ENCODE data around the gene SHROOM2.

Gene SHROOM2

DNA sequence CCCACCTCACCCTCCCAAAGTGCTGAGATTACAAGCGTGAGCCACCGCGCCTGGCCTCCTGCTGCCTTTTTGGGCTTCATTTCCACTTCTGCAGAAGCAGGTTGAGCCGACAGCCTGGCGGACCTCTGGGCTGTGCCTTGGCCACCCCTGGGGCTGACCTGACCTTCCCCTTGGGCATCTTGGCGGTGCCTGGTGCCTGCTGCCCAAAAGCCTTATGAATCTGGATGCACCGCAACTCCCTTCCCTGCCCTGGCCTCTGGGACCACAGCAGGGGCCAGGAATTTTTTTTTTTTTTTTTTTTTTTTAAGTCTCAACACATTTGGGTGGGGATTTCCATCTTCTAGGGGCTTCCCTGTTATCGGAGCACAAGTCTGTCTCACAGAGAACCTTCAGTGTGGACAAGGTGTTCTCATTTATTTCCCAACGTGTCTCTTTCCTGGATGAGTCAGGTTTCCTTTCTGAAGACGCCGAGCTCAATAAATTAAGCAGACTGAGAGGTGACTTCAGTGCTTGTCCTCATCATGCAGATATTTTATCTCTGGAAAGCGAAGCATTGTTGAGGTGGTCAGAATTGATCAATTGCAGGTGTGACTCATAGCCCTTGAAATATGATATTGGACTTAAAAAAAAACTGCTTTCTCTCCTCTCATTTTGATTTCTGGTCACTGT lies 79.7 kb downstream of the SHROOM2 start:
- DNase-seq (ENCODE audit: low read depth), result no peak

DNA sequence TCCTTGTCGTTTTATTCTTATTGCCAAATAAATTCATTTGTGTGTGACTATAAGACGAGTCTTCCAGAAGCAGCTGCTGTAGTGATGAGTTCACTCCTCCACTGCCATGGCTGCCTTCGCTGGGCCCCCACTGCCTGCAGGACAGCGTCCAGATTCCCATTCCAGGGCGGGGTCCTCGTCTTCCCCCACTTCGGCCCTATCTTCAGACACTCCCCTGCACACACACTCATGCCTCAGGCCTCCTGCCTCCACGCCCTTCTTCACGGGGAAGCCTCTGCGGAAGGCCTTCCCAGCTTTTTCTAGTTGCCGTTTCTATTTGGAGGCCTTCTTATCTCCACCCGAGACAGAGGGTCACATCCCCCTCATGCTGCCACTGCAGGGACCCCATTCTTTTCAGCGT lies 80.4 kb downstream of the SHROOM2 start:
- no peak for DNase-seq (ENCODE audit: low read depth)

- DNase-seq (ENCODE audit: low read depth), result no peak
Observed at GRCh38 chrX:9867226-9867625, 81.0 kb downstream of the SHROOM2 start.

DNA sequence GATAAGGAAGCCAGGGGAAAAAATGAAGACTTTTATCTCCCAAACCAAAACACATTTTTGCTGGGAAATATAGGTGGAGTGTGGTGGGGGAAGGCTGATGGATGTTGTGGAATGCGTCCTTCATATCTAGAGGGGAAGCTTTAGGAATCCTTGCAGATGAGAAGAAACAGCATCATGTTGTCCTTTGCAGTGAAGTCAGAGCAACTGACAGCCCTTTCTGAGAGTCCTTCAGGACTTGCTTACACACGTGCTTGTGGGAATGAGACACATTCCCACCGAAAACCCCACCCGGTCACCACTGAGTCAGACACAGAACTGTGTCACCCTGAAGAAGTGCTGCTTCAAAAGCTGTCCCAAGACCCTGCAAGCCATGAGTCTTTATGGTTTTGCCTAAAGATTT lies 81.5 kb downstream of the SHROOM2 start:
- no peak for DNase-seq (ENCODE audit: low read depth)

- DNase-seq (ENCODE audit: low read depth), result no peak
Observed at GRCh38 chrX:9871701-9872268, 85.6 kb downstream of the SHROOM2 start.

GRCh38 chrX:9873360-9873759 lies 87.1 kb downstream of the SHROOM2 start:
- no peak for DNase-seq (ENCODE audit: low read depth)

- peak; percentile 4 for DNase-seq (ENCODE audit: low read depth)
Observed at GRCh38 chrX:9873952-9874351, 87.7 kb downstream of the SHROOM2 start.

DNA sequence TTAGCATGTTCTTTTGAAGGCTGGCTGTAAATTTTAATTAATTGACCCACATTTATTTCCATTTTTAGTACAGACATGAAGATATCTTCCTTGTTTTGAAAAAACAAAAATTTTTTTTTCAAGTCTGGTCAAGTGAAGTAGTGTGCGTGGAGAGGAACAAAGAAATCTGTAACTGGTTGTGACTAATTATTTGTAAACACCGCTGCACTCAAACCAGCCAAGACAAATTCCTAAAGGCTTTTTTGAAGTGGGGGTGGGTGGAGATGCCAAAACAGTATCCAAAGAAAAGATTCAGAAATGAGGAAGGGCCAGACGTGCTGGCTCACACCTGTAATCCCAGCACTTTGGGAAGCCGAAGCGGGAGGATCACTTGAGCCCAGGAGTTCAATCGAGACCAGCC lies 88.3 kb downstream of the SHROOM2 start:
- DNase-seq (ENCODE audit: low read depth), result no peak

DNA sequence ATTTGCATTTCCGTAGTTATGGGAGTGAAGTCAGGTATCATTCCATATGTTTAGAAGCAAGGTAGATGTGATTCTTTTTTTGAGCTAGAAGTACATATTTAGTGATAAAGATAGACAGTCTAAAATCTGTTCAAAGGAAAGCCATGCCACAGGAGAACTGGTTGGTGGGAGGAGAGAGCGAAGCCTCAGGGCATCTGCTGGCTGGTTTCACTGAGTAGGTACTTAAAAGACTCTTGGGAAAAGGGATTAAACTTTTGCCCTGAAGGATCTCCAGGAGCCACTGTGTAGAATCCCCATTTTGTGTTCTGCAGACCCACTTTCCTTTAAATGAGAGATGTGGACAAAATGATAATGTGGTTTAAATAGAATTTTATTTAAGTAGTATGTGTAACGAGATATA lies 89.6 kb downstream of the SHROOM2 start:
- DNase-seq (ENCODE audit: low read depth), result no peak

DNA sequence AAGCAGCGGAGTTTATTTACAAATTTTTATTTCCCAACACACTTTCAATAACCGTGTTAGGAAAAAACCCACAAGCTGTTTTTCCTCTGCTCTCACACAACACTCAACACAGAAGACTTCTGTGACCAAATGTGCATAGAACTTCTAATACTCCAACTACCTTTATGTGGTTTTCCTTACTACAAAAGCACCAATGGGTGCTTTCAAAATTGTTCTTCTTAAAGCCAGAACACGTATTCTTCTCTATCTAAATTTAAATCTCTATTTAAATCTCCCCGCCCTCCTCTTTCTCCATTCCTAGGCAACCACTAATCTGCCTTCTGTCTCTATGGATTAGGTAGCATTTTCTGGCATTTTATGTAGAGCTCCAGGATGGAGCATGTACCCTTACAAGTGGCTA lies 90.0 kb downstream of the SHROOM2 start:
- no peak for DNase-seq (ENCODE audit: low read depth)

- DNase-seq (ENCODE audit: low read depth), result no peak
Observed at GRCh38 chrX:9878146-9878820, 92.1 kb downstream of the SHROOM2 start.

- DNase-seq (ENCODE audit: low read depth), result no peak
Observed at GRCh38 chrX:9880237-9880636, 94.0 kb downstream of the SHROOM2 start.

- no peak for DNase-seq (ENCODE audit: low read depth)
Observed at GRCh38 chrX:9880870-9881269, 94.6 kb downstream of the SHROOM2 start.

- no peak for DNase-seq (ENCODE audit: low read depth)
Observed at GRCh38 chrX:9882669-9883446, 96.6 kb downstream of the SHROOM2 start.

- no peak for DNase-seq (ENCODE audit: low read depth)
Observed at GRCh38 chrX:9884031-9884779, 98.0 kb downstream of the SHROOM2 start.

- peak; percentile 27 for DNase-seq (ENCODE audit: low read depth)
Observed at GRCh38 chrX:9885150-9885549, 98.9 kb downstream of the SHROOM2 start.

DNA sequence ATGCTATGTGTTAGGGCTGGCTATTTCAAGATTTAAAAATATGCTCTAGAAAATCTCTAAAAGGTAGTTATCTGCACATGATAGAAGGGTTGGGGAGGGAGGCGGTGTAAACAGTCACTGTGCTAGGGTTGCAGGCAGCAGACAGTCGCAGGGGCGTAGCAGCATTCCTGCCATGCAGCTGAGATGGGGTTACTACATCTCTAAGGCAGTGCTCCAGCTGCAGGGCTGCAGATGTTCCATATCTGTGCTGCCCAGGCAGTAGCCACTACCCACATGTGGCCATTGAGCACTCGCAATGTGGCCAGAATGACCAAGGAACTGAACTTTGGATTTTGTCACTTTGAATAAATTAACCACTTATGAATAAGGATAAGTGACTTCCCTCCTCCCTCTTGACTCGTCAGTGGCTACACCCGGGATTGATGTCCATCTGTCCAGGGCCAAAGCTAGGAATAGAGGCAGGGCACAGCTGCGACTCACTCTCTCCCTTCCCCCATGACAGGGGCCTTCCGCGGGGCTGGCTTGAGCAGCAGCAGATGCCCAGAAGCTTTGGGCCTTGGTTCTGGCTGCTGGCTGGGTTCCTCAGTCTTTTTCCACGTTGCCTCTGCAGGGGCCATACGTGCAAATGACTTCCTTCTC lies 101.5 kb downstream of the SHROOM2 start:
- DNase-seq (ENCODE audit: low read depth), result no peak

- DNase-seq (ENCODE audit: low read depth), result no peak
Observed at GRCh38 chrX:9888953-9889470, 102.8 kb downstream of the SHROOM2 start.

DNA sequence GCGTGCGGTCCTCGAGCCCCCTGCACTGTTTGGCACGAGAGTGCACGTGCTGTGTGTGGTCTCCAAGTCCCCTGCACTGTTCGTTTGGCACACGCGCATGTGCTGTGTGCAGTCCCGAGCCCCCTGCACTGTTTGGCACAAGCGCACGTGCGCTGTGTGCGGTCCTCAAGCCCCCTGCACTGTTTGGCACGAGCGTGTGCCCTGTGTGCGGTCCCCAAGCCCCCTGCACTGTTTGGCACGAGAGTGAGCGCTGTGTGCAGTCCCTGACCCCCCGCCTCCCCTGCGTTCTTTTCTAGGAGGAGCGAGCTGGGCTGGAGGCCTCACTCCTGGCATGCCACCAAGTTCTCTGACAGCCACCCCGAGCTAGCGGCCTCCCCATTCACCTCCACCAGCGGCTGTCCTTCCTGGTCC lies 104.5 kb downstream of the SHROOM2 start:
- DNase-seq (ENCODE audit: low read depth), result no peak

DNA sequence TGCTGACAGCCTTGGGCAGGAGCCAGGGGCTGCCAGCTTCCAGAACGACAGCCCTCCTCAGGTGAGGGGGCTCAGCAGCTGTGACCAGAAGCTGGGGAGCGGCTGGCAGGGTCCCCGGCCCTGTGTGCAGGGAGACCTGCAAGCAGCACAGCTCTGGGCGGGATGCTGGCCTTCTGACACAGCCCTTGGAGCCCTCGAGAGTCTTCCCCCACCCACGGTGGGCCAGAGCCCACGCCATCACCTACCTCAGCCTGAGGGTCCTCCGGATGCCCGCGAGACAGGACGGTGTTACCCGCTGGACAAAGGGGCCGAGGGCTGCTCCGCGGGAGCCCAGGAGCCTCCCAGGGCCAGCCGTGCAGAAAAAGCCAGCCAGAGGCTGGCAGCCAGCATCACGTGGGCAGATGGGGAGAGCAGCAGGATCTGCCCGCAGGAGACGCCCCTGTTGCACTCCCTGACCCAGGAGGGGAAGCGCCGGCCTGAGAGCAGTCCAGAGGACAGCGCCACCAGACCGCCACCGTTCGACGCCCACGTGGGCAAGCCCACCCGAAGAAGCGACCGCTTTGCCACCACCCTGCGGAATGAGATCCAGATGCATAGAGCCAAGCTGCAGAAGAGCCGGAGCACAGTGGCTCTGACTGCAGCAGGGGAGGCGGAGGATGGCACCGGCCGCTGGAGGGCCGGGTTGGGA lies 109.1 kb downstream of the SHROOM2 start:
- DNase-seq (ENCODE audit: low read depth), result no peak

DNA sequence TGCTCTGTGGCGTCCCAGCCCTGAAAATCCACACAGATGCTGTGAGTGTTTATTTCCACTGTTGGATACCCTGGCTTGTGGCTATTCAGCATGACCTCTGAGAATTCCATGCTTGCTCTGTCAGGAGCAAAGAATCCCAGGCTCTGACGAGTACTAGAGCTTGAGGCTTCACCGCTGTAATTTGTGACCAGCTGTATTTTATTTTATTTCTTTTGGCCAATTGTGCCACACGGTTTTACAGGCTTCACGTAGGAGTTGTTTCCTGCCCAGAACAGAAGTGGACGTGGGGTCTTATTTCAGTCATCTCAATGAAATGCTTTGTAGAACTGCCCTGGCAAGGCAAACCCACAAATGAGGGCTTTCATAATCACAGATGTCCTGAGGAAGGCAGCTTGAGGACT lies 111.5 kb downstream of the SHROOM2 start:
- DNase-seq (ENCODE audit: low read depth), result no peak
